Ishikawa (cell line): ENCODE results near the gene ACOX3.

Source experiments
- CEBPB ChIP-seq: IDR thresholded peaks from 2 replicates; pipeline ENCODE4 v1.6.1; 2012
- CREB1 ChIP-seq: IDR thresholded peaks from 2 replicates; pipeline ENCODE4 v1.6.1; 2012; ENCODE audit warnings: low read depth
- EGR1 ChIP-seq: IDR thresholded peaks from 2 replicates; pipeline ENCODE4 v1.6.1; 2012
- EP300 ChIP-seq: IDR thresholded peaks from 2 replicates; pipeline ENCODE4 v1.6.1; 2012; ENCODE audit warnings: borderline replicate concordance
- FOXM1 ChIP-seq: IDR thresholded peaks from 2 replicates; pipeline ENCODE4 v1.6.1; 2012; ENCODE audit warnings: low read depth, borderline replicate concordance
- NFIC ChIP-seq: IDR thresholded peaks from 2 replicates; pipeline ENCODE4 v1.6.1; 2012
- RAD21 ChIP-seq: IDR thresholded peaks from 2 replicates; pipeline ENCODE4 v1.6.1; 2012; ENCODE audit warnings: low read depth
- REST ChIP-seq: IDR thresholded peaks from 2 replicates; pipeline ENCODE4 v1.6.1; 2012; ENCODE audit warnings: low read depth, mild to moderate bottlenecking
- TAF1 ChIP-seq: IDR thresholded peaks from 2 replicates; pipeline ENCODE4 v1.6.1; 2012; ENCODE audit warnings: low read depth, mild to moderate bottlenecking
- TCF12 ChIP-seq: IDR thresholded peaks from 2 replicates; pipeline ENCODE4 v1.6.1; 2012; ENCODE audit warnings: low read depth
- TEAD4 ChIP-seq: IDR thresholded peaks from 2 replicates; pipeline ENCODE4 v1.6.1; 2012
- USF1 ChIP-seq: IDR thresholded peaks from 2 replicates; pipeline ENCODE4 v1.6.1; 2012
- YY1 ChIP-seq: IDR thresholded peaks from 2 replicates; pipeline ENCODE4 v1.6.1; 2012; ENCODE audit warnings: low read depth
- ZBTB7A ChIP-seq: IDR thresholded peaks from 2 replicates; pipeline ENCODE4 v1.6.1; 2012; ENCODE audit warnings: low read depth
- TF ChIP-seq, protein P1 (sequence below): IDR thresholded peaks from 2 replicates; pipeline ENCODE4 v1.6.1; 2012

ACOX3 gene

GRCh38 chr4:8366601-8367000, 73.9 kb downstream of the ACOX3 start:
- TF ChIP-seq FOXM1 (no peak), USF1 (no peak), CREB1 (no peak), ZBTB7A (no peak), EP300 (no peak)

- TF ChIP-seq YY1, result no peak
- TF ChIP-seq TEAD4, result no peak
- TF ChIP-seq CEBPB, result no peak
- TF ChIP-seq, protein P1, sequence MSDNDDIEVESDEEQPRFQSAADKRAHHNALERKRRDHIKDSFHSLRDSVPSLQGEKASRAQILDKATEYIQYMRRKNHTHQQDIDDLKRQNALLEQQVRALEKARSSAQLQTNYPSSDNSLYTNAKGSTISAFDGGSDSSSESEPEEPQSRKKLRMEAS, result no peak
These were observed 74.6 kb downstream of the ACOX3 start for GRCh38 chr4:8365951-8366350.

DNA sequence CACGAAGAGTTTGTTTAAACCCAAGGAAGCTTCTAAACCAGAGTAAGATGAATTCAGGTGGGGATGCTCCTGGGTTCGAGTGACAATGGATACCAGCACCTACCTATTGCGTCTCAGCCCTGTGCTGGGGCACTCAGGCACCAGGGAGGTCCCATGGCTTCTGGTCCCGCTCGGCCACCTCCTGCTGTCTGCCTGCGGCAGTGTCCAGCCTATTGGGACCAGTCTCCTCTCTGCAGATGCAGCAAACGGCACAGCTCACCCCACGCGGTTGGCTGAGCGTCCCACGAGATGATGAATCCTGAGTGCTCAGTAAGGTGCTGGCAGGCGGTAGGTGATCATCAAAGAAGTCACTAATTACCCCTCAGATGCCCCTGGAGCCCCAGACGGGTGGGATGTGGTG, 75.2 kb downstream of the ACOX3 start:
- TF ChIP-seq FOXM1 (no peak), TAF1 (no peak), YY1 (no peak), EGR1 (no peak), REST (no peak), CEBPB (no peak), USF1 (no peak), TCF12 (no peak), ZBTB7A (no peak), EP300 (no peak), RAD21 (no peak), TEAD4 (no peak), NFIC (no peak)
- TF ChIP-seq, protein P1, result no peak

DNA sequence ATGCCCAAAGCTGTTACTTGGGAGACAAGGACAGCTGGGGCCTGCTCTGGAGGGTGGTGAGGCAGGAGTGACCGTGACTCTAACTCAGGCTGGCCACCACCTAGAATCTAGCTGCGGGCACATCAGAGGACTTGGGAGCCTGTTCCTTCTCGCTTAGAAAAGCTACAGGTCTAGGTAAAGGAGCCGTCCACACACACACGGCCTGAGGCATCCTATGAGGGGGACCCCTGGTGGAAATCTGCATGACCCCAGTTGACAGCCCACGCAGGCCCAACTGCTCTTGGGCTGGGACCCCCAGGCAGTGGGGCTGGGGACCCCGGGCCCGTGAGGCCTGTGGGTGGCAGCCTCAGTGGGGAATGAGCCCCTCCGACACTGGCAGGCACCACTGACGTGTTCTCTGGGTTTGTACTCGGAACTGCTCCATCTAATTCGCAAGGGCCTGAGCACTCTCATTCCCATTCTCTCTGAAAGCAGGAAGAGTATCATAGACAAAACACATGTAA, 75.6 kb downstream of the ACOX3 start:
- TF ChIP-seq CREB1, result no peak
- TF ChIP-seq TEAD4, result no peak
- TF ChIP-seq, protein P1, result no peak
- no peak for TF ChIP-seq EP300
- TF ChIP-seq ZBTB7A, result no peak
- TF ChIP-seq CEBPB, result no peak
- no peak for TF ChIP-seq YY1
- TF ChIP-seq NFIC, result no peak
- no peak for TF ChIP-seq RAD21
- no peak for TF ChIP-seq TCF12
- TF ChIP-seq FOXM1, result no peak
- no peak for TF ChIP-seq EGR1
- no peak for TF ChIP-seq REST
- no peak for TF ChIP-seq USF1
- TF ChIP-seq TAF1, result no peak

DNA sequence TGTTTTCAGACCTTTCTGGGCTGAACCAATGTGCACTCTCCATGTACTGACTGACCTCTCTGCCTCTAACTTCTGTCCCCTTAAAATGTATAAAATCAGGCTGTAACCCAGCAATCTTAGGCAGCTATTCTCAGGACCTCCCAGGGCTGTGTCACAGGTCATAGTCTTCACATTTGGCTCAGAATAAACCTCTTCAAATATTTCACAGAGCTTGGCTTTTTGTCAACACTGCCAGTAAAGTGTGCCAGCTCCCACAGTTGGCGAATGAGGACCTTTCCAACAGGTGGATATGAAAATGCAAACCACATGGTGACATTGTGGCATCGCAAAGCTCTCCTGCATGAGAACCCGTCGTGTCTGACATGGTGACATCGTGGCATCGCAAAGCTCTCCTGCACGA, 76.4 kb downstream of the ACOX3 start:
- TF ChIP-seq ZBTB7A, result no peak
- TF ChIP-seq TEAD4, result no peak
- TF ChIP-seq TAF1, result no peak
- TF ChIP-seq CEBPB, result no peak
- TF ChIP-seq, protein P1, result no peak
- TF ChIP-seq EGR1, result no peak
- TF ChIP-seq NFIC, result no peak
- no peak for TF ChIP-seq RAD21
- no peak for TF ChIP-seq FOXM1
- TF ChIP-seq REST, result no peak
- TF ChIP-seq CREB1, result no peak
- no peak for TF ChIP-seq TCF12
- no peak for TF ChIP-seq USF1
- TF ChIP-seq EP300, result no peak
